GM12878 (cell line): ENCODE results near the gene PRDM15.

ENCODE experiments used
- CREB1 ChIP-seq: IDR thresholded peaks from 2 replicates; pipeline ENCODE4 v1.6.1; 2012; ENCODE audit warnings: low read depth, mild to moderate bottlenecking, inconsistent platforms
- EGR1 ChIP-seq, 2 experiments: IDR thresholded peaks; 1 replicate in 1 of 2; 2 replicates in 1 of 2; pipeline ENCODE4 v1.6.1; 2011 to 2012; ENCODE audit warnings: low read depth in 2 of 2, low read length in 2 of 2, borderline replicate concordance in 1 of 2, mild to moderate bottlenecking in 1 of 2, moderate library complexity in 1 of 2
- EZH2 ChIP-seq: IDR thresholded peaks from 2 replicates; pipeline ENCODE4 v1.6.1; 2012; ENCODE audit warnings: low read depth, mild to moderate bottlenecking, control low read depth, inconsistent platforms, low read length, borderline replicate concordance; ENCODE audit not compliant: control insufficient read depth
- HDAC2 ChIP-seq: fragments of 200-600 bp; sonication (generic); IDR thresholded peaks from 2 replicates; pipeline ENCODE4 v1.6.1; 2017
- MTA3 ChIP-seq: IDR thresholded peaks from 2 replicates; pipeline ENCODE4 v1.6.1; 2012; ENCODE audit warnings: low read length, inconsistent platforms, borderline replicate concordance
- POLR2AphosphoS5 ChIP-seq: IDR thresholded peaks from 2 replicates; pipeline ENCODE4 v1.6.1; 2011; ENCODE audit warnings: mild to moderate bottlenecking, low read length, inconsistent platforms
- RFX5 ChIP-seq: IDR thresholded peaks from 2 replicates; pipeline ENCODE4 v1.6.1; 2011; ENCODE audit warnings: low read depth, low read length, improper control_type of control experiment
- STAT3 ChIP-seq: IDR thresholded peaks from 2 replicates; pipeline ENCODE4 v1.6.1; 2011; ENCODE audit warnings: low read depth, low read length, improper control_type of control experiment
- TF ChIP-seq, protein P1 (sequence below), 3 experiments: IDR thresholded peaks in 2 of 3; conservative IDR thresholded peaks in 1 of 3; 2 replicates each; pipeline ENCODE4 v1.5.1; 2011; ENCODE audit warnings: low read depth in 3 of 3, low read length in 3 of 3, mild to moderate bottlenecking in 3 of 3, control low read depth in 2 of 3, moderate library complexity in 2 of 3, inconsistent platforms in 1 of 3, mixed read lengths in 1 of 3; ENCODE audit not compliant: control insufficient read depth in 2 of 3, insufficient read depth in 1 of 3; ENCODE audit errors: extremely low read depth in 1 of 3

DNA sequence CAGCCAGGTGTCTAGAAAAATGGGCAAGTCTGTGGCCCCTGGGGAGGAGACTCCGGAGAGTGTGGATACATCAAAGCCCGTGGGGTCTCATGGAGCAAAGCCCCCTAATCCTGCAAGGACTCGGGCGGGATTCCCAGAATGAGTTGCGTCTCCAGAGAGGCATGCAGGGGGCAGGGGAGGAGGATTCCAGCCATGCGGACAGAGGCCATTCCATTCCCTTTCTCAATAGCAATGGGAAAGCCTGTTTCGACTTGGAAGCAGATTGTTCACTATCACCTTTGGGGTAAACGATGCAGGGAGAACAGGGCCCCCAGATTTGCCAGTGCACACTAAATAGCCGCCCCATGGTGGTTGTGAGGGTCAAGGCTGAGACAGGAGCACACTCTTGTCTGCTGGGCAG lies 15.4 kb upstream of the PRDM15 start:
- TF ChIP-seq, protein P1, sequence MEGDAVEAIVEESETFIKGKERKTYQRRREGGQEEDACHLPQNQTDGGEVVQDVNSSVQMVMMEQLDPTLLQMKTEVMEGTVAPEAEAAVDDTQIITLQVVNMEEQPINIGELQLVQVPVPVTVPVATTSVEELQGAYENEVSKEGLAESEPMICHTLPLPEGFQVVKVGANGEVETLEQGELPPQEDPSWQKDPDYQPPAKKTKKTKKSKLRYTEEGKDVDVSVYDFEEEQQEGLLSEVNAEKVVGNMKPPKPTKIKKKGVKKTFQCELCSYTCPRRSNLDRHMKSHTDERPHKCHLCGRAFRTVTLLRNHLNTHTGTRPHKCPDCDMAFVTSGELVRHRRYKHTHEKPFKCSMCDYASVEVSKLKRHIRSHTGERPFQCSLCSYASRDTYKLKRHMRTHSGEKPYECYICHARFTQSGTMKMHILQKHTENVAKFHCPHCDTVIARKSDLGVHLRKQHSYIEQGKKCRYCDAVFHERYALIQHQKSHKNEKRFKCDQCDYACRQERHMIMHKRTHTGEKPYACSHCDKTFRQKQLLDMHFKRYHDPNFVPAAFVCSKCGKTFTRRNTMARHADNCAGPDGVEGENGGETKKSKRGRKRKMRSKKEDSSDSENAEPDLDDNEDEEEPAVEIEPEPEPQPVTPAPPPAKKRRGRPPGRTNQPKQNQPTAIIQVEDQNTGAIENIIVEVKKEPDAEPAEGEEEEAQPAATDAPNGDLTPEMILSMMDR (IDR thresholded peaks at IDR 0.05 in 2 of 3, conservative IDR thresholded peaks at IDR 0.05 in 1 of 3; ENCODE audit: control insufficient read depth in 2 of 3, extremely low read depth in 1 of 3, insufficient read depth in 1 of 3, low read depth in 3 of 3, low read length in 3 of 3) = no peak
- TF ChIP-seq EGR1 (IDR thresholded peaks at IDR 0.05; ENCODE audit: borderline replicate concordance in 1 of 2, low read depth in 2 of 2, low read length in 2 of 2) = no peak
- no peak for TF ChIP-seq MTA3
- no peak for TF ChIP-seq EZH2
- TF ChIP-seq POLR2AphosphoS5 = no peak
- no peak for TF ChIP-seq CREB1
- TF ChIP-seq HDAC2 = no peak
- no peak for TF ChIP-seq RFX5
- TF ChIP-seq STAT3 = no peak
